ENCODE measurements around the gene NMNAT3.

GRCh38 chr3:139670196-139670595 lies 7.6 kb downstream of the NMNAT3 start:
- TF ChIP-seq CTCF (IDR thresholded peaks at IDR 0.05; ENCODE audit: borderline replicate concordance, extremely low read depth, low read length, poor library complexity, severe bottlenecking) (no peak), EZH2 (IDR thresholded peaks at IDR 0.05; ENCODE audit: borderline replicate concordance, low read depth, low read length, severe bottlenecking) (no peak)

Measured in DND-41 (cell line).